Esophagus squamous epithelium (tissue), 4 donors: Measurements from ENCODE around the gene FHIT.

Source experiments
- CTCF ChIP-seq, 6 experiments: fragments of 450-650 bp in 4 of 6; fragments of 200-600 bp in 2 of 6; sonication (generic) in 2 of 6; IDR thresholded peaks; one replicate each; pipeline ENCODE4 v1.5.1; 2016 to 2019; ENCODE audit warnings: antibody characterized with exemption in 6 of 6, mild to moderate bottlenecking in 4 of 6, moderate library complexity in 4 of 6
- POLR2A ChIP-seq, 4 donors: fragments of 450-650 bp; IDR thresholded peaks; one replicate each; pipeline ENCODE4 v1.6.1; 2017; ENCODE audit warnings: antibody characterized with exemption in 4 of 4, mild to moderate bottlenecking in 4 of 4, moderate library complexity in 3 of 4

GRCh38 chr3:61005591-61005990, 245.7 kb downstream of the FHIT start:
- TF ChIP-seq CTCF (IDR thresholded peaks at IDR 0.05) (no peak), POLR2A (IDR thresholded peaks at IDR 0.05) (no peak)
